ENCODE measurements around the gene SLX9.

Gene SLX9

GRCh38 chr21:44966135-44967081 lies 26.6 kb downstream of the SLX9 start:
- H3K9ac ChIP-seq (ENCODE audit: low read length), result no peak overlapping the region
- no peak overlapping the region for H3K4me3 ChIP-seq (ENCODE audit: low read length)
- H3K4me1 ChIP-seq (ENCODE audit: control insufficient read depth, insufficient read depth, low read length), result no peaks in the 10 kb centered on the region

GRCh38 chr21:44967082-44968047 lies 27.5 kb downstream of the SLX9 start:
- Histone ChIP-seq H3K9me3 (ENCODE audit: control insufficient read depth, low read length) (no peaks in the 10 kb centered on the region), H3K27me3 (ENCODE audit: control insufficient read depth, insufficient read depth, low read length) (no peaks in the 10 kb centered on the region), H3K9ac (ENCODE audit: low read length) (no peak overlapping the region), H3K4me1 (ENCODE audit: control insufficient read depth, insufficient read depth, low read length) (no peaks in the 10 kb centered on the region), H3K36me3 (ENCODE audit: control insufficient read depth, insufficient read depth, low read length) (no peaks in the 10 kb centered on the region), H3K4me3 (ENCODE audit: low read length) (no peak overlapping the region)

More at GRCh38 chr21:44966135-44967081, 26.6 kb downstream of the SLX9 start:
- no peaks in the 10 kb centered on the region for H3K36me3 ChIP-seq (ENCODE audit: control insufficient read depth, insufficient read depth, low read length)
- no peaks in the 10 kb centered on the region for H3K27me3 ChIP-seq (ENCODE audit: control insufficient read depth, insufficient read depth, low read length)
- H3K9me3 ChIP-seq (ENCODE audit: control insufficient read depth, low read length), result no peaks in the 10 kb centered on the region

- Histone ChIP-seq H3K27me3 (ENCODE audit: control insufficient read depth, insufficient read depth, low read length) (no peaks in the 10 kb centered on the region), H3K4me3 (ENCODE audit: low read length) (no peak overlapping the region), H3K36me3 (ENCODE audit: control insufficient read depth, insufficient read depth, low read length) (no peaks in the 10 kb centered on the region), H3K9me3 (ENCODE audit: control insufficient read depth, low read length) (no peaks in the 10 kb centered on the region), H3K9ac (ENCODE audit: low read length) (no peak overlapping the region), H3K4me1 (ENCODE audit: control insufficient read depth, insufficient read depth, low read length) (no peaks in the 10 kb centered on the region)
Measured at GRCh38 chr21:44969066-44969670, 29.3 kb downstream of the SLX9 start.

GRCh38 chr21:44969931-44970755 lies 30.3 kb downstream of the SLX9 start:
- Histone ChIP-seq H3K4me3 (ENCODE audit: low read length) (no peak overlapping the region), H3K9me3 (ENCODE audit: control insufficient read depth, low read length) (no peaks in the 10 kb centered on the region), H3K27me3 (ENCODE audit: control insufficient read depth, insufficient read depth, low read length) (no peaks in the 10 kb centered on the region), H3K9ac (ENCODE audit: low read length) (no peak overlapping the region), H3K4me1 (ENCODE audit: control insufficient read depth, insufficient read depth, low read length) (no peaks in the 10 kb centered on the region), H3K36me3 (ENCODE audit: control insufficient read depth, insufficient read depth, low read length) (peaks cover 4% of the 10 kb centered on the region)

- no peak overlapping the region for H3K4me3 ChIP-seq (ENCODE audit: low read length)
- no peaks in the 10 kb centered on the region for H3K4me1 ChIP-seq (ENCODE audit: control insufficient read depth, insufficient read depth, low read length)
- H3K36me3 ChIP-seq (ENCODE audit: control insufficient read depth, insufficient read depth, low read length), result peaks cover 4% of the 10 kb centered on the region
- no peaks in the 10 kb centered on the region for H3K27me3 ChIP-seq (ENCODE audit: control insufficient read depth, insufficient read depth, low read length)
- H3K9me3 ChIP-seq (ENCODE audit: control insufficient read depth, low read length), result no peaks in the 10 kb centered on the region
- no peak overlapping the region for H3K9ac ChIP-seq (ENCODE audit: low read length)
Measured at GRCh38 chr21:44970766-44971671, 31.2 kb downstream of the SLX9 start.

- Histone ChIP-seq H3K9ac (ENCODE audit: low read length) (no peak overlapping the region), H3K4me1 (ENCODE audit: control insufficient read depth, insufficient read depth, low read length) (no peaks in the 10 kb centered on the region), H3K9me3 (ENCODE audit: control insufficient read depth, low read length) (no peaks in the 10 kb centered on the region), H3K4me3 (ENCODE audit: low read length) (no peak overlapping the region), H3K27me3 (ENCODE audit: control insufficient read depth, insufficient read depth, low read length) (no peaks in the 10 kb centered on the region), H3K36me3 (ENCODE audit: control insufficient read depth, insufficient read depth, low read length) (peaks cover 4% of the 10 kb centered on the region)
Measured at GRCh38 chr21:44971672-44971995, 31.8 kb downstream of the SLX9 start.

- Histone ChIP-seq H3K4me3 (ENCODE audit: low read length) (no peak overlapping the region), H3K36me3 (ENCODE audit: control insufficient read depth, insufficient read depth, low read length) (peaks cover 4% of the 10 kb centered on the region), H3K27me3 (ENCODE audit: control insufficient read depth, insufficient read depth, low read length) (no peaks in the 10 kb centered on the region), H3K9me3 (ENCODE audit: control insufficient read depth, low read length) (no peaks in the 10 kb centered on the region), H3K9ac (ENCODE audit: low read length) (no peak overlapping the region), H3K4me1 (ENCODE audit: control insufficient read depth, insufficient read depth, low read length) (no peaks in the 10 kb centered on the region)
Measured at GRCh38 chr21:44972301-44972814, 32.5 kb downstream of the SLX9 start.

GRCh38 chr21:44972821-44973220 lies 33.0 kb downstream of the SLX9 start:
- H3K27me3 ChIP-seq (ENCODE audit: control insufficient read depth, insufficient read depth, low read length), result no peaks in the 10 kb centered on the region
- no peak overlapping the region for H3K4me3 ChIP-seq (ENCODE audit: low read length)
- no peaks in the 10 kb centered on the region for H3K9me3 ChIP-seq (ENCODE audit: control insufficient read depth, low read length)
- no peaks in the 10 kb centered on the region for H3K4me1 ChIP-seq (ENCODE audit: control insufficient read depth, insufficient read depth, low read length)
- no peak overlapping the region for H3K9ac ChIP-seq (ENCODE audit: low read length)
- peaks cover 4% of the 10 kb centered on the region for H3K36me3 ChIP-seq (ENCODE audit: control insufficient read depth, insufficient read depth, low read length)

- Histone ChIP-seq H3K9ac (ENCODE audit: low read length) (no peak overlapping the region), H3K4me1 (ENCODE audit: control insufficient read depth, insufficient read depth, low read length) (no peaks in the 10 kb centered on the region), H3K27me3 (ENCODE audit: control insufficient read depth, insufficient read depth, low read length) (no peaks in the 10 kb centered on the region), H3K4me3 (ENCODE audit: low read length) (no peak overlapping the region), H3K36me3 (ENCODE audit: control insufficient read depth, insufficient read depth, low read length) (peaks cover 4% of the 10 kb centered on the region), H3K9me3 (ENCODE audit: control insufficient read depth, low read length) (no peaks in the 10 kb centered on the region)
Measured at GRCh38 chr21:44973598-44973997, 33.8 kb downstream of the SLX9 start.

- H3K27me3 ChIP-seq (ENCODE audit: control insufficient read depth, insufficient read depth, low read length), result no peaks in the 10 kb centered on the region
- H3K4me3 ChIP-seq (ENCODE audit: low read length), result no peak overlapping the region
- H3K36me3 ChIP-seq (ENCODE audit: control insufficient read depth, insufficient read depth, low read length), result peaks cover 4% of the 10 kb centered on the region
- no peaks in the 10 kb centered on the region for H3K4me1 ChIP-seq (ENCODE audit: control insufficient read depth, insufficient read depth, low read length)
- no peaks in the 10 kb centered on the region for H3K9me3 ChIP-seq (ENCODE audit: control insufficient read depth, low read length)
- H3K9ac ChIP-seq (ENCODE audit: low read length), result no peak overlapping the region
Measured at GRCh38 chr21:44974676-44975075, 34.8 kb downstream of the SLX9 start.
